Measurements from ENCODE around the gene AMH. TPM values are rescaled to one million over a fixed set of nuclear protein-coding genes. Genes with fewer than 3 reads are reported as not detected.

AMH gene
- total and polyA plus RNA-seq, 2 of the 4 experiments (the other 2 are of a cell fraction): 0.86 TPM; not detected in 1

GRCh38 chr19:2240881-2241760 lies 8.0 kb upstream of the AMH start (continued):
- no peak for TF ChIP-seq USF2 (IDR thresholded peaks at IDR 0.05; ENCODE audit: low read depth, low read length)

DNA sequence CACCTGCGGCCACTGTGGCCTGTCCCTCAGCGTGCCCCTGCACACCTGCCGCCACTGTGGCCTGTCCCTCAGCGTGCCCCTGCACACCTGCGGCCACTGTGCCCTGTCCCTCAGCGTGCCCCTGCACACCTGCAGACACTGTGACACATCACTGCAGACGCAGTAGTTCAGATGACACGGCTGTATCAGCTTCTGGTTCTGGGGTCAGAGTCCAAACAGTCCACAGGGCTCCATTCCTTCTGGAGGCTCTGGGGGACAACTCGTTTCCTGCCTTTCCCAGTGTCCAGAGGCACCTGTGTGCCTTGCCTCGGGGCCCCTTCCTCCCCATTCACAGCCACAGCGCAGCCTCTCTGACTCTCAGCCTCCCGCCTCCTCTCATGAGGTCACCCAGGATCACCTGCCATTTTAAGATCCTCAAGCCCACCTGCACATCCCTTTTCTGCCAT lies 7.0 kb upstream of the AMH start:
- CTCF ChIA-PET: no interaction called here
- POLR2A ChIA-PET (ENCODE audit: unreplicated experiment): no interaction called here
- Histone ChIP-seq H3K4me3 (ENCODE audit: insufficient read depth, low read depth, low read length) (no peak overlapping the region), H3K18ac (ENCODE audit: low read depth, low read length) (no peak overlapping the region), H3K9ac (ENCODE audit: low read depth, low read length) (no peak overlapping the region), H4K20me1 (ENCODE audit: insufficient read depth, low read length) (peaks cover 90% of the 10 kb centered on the region), H2BK15ac (ENCODE audit: low read depth, low read length) (no peak overlapping the region), H3K23ac (ENCODE audit: low read depth, low read length) (no peak overlapping the region), H4K5ac (ENCODE audit: low read depth, low read length) (no peak overlapping the region), H3K79me1 (ENCODE audit: low read depth in 1 of 2, low read length in 2 of 2) (peaks cover 4 to 67% of the 10 kb centered on the region in 2 experiments; a peak in 2 of 4 replicates), H4K91ac (ENCODE audit: insufficient read depth, low read depth, low read length) (no peak overlapping the region), H3K27me3 (ENCODE audit: control insufficient read depth, insufficient read depth, low read length) (no peaks in the 10 kb centered on the region), H3K4ac (ENCODE audit: low read depth, low read length) (no peak overlapping the region), H3K36me3 (ENCODE audit: control insufficient read depth, insufficient read depth, low read length) (peaks cover 47% of the 10 kb centered on the region), H2AFZ (replicated peaks; ENCODE audit: low read length, poor library complexity) (no peak overlapping the region), H3K56ac (ENCODE audit: extremely low read depth, insufficient read depth, low read length) (no peak overlapping the region), H3K9me1 (ENCODE audit: insufficient read depth, low read length) (peaks cover 13% of the 10 kb centered on the region), H2BK5ac (ENCODE audit: low read depth, low read length, poor library complexity, severe bottlenecking) (no peak overlapping the region), H2AK9ac (replicated peaks; ENCODE audit: low read depth, low read length, poor library complexity) (no peak overlapping the region), H2BK120ac (ENCODE audit: low read depth, low read length) (no peak overlapping the region), H3K4me1 (ENCODE audit: control insufficient read depth, insufficient read depth, low read length) (peaks cover 19% of the 10 kb centered on the region), H2BK20ac (ENCODE audit: low read depth, low read length) (no peak overlapping the region), H3K14ac (replicated peaks; ENCODE audit: low read depth, low read length) (no peak overlapping the region), H3K27ac (ENCODE audit: insufficient read depth, low read length) (no peak overlapping the region), H3K4me2 (ENCODE audit: low read depth, low read length) (no peak overlapping the region), H3K9me3 (ENCODE audit: control insufficient read depth, insufficient read depth, low read length) (no peaks in the 10 kb centered on the region), H2AK5ac (ENCODE audit: low read depth, low read length) (no peak overlapping the region), H4K8ac (ENCODE audit: low read depth in 2 of 2, low read length in 2 of 2) (no peak overlapping the region)
- WGBS, 2 experiments (ENCODE audit: extremely low coverage in 2 of 2, insufficient read length in 1 of 2): 91% methylated on average over 10 of the region's 12 CpGs; no CpG with 5 or more reads in 1 of the 2 experiments
- ATAC-seq (ENCODE audit: low read depth) (no peak), DNase-seq (no peak)
- in situ Hi-C loops (cut with MboI; ENCODE audit: low sequenced_read_pairs) (no loop called here), intact Hi-C loops (cut with micrococcal nuclease) (no loop called here), dilution Hi-C loops (cut with HindIII; ENCODE audit: low sequenced_read_pairs, unreplicated experiment) (no loop called here)
- BruUV-seq (replicated peaks): no TSS peak
- TF ChIP-seq CEBPB (IDR thresholded peaks at IDR 0.05; ENCODE audit: low read depth, low read length): no peak
- TF ChIP-seq CTCF (conservative IDR thresholded peaks at IDR 0.05; ENCODE audit: low read depth, low read length): no peak

Measured in IMR-90 (cell line).